GM18873 (cell line): ENCODE data around the gene GADD45A.
A peak's percentile ranks its signal among the peaks of the same experiment; 100 is the strongest.

ENCODE experiments used
- ATAC-seq: cut with Tn5 transposase; IDR thresholded peaks from one replicate; pipeline ENCODE4 v1.9.1; 2021; ENCODE audit warnings: mild to moderate bottlenecking, moderate library complexity, moderate number of reproducible peaks; ENCODE audit not compliant: unreplicated experiment, low FRiP score

Gene GADD45A

GRCh38 chr1:67666636-67667035 is 18.4 kb upstream of the GADD45A start:
- ATAC-seq, result no peak

GRCh38 chr1:67668660-67669059 is 16.3 kb upstream of the GADD45A start:
- no peak for ATAC-seq

GRCh38 chr1:67672260-67672803 is 12.7 kb upstream of the GADD45A start:
- ATAC-seq, result no peak

- ATAC-seq, result no peak
These were observed 11.4 kb upstream of the GADD45A start for GRCh38 chr1:67673468-67674201.

GRCh38 chr1:67674260-67675011 is 10.6 kb upstream of the GADD45A start:
- no peak for ATAC-seq

- ATAC-seq, result peak; percentile 86
These were observed 9.2 kb upstream of the GADD45A start for GRCh38 chr1:67675800-67676199.

- no peak for ATAC-seq
These were observed 8.7 kb upstream of the GADD45A start for GRCh38 chr1:67676287-67676686.

GRCh38 chr1:67676946-67677345 is 8.1 kb upstream of the GADD45A start:
- no peak for ATAC-seq

- no peak for ATAC-seq
These were observed 7.6 kb upstream of the GADD45A start for GRCh38 chr1:67677408-67677807.

GRCh38 chr1:67677930-67678329 is 7.1 kb upstream of the GADD45A start:
- ATAC-seq, result no peak

GRCh38 chr1:67679691-67680090 is 5.3 kb upstream of the GADD45A start:
- ATAC-seq, result no peak

GRCh38 chr1:67680486-67680885 is 4.5 kb upstream of the GADD45A start:
- ATAC-seq, result no peak

GRCh38 chr1:67682659-67683197 is 2.3 kb upstream of the GADD45A start:
- no peak for ATAC-seq

GRCh38 chr1:67683316-67683715 is 1.7 kb upstream of the GADD45A start:
- ATAC-seq, result no peak

- no peak for ATAC-seq
These were observed 1.1 kb upstream of the GADD45A start for GRCh38 chr1:67683766-67684525.

- no peak for ATAC-seq
These were observed 405 bp upstream of the GADD45A start for GRCh38 chr1:67684526-67685066.

GRCh38 chr1:67685558-67686266 is 711 bp downstream of the GADD45A start:
- peak; percentile 1 for ATAC-seq

- ATAC-seq, result peak; percentile 15
These were observed 1.5 kb downstream of the GADD45A start for GRCh38 chr1:67686267-67687197.

- ATAC-seq, result no peak
These were observed 2.2 kb downstream of the GADD45A start for GRCh38 chr1:67687198-67687545.
